HEK293 (cell line): ENCODE data around the gene SLC5A10.

Source experiments
- CTCF ChIA-PET: fragments of 350-600 bp; formaldehyde crosslinking; extraction: SDS; loops from one replicate; lab custom pipeline; 2021; ENCODE audit warnings: antibody characterized with exemption; lab: Yijun Ruan, JAX
- POLR2A ChIA-PET: fragments of 300-600 bp; formaldehyde crosslinking; extraction: SDS; loops from one replicate; lab custom pipeline; 2020; ENCODE audit warnings: antibody characterized with exemption, inconsistent platforms; lab: Yijun Ruan, JAX
- H3K27ac ChIP-seq: fragments of 200-500 bp; sonication (Bioruptor generic); 2 replicates; pipeline ENCODE4 v1.5.1; 2014; ENCODE audit warnings: low read depth, low read length, control low read depth, inconsistent platforms; ENCODE audit errors: extremely low read depth
- H3K36me3 ChIP-seq, 2 experiments: fragments of 200-500 bp in 1 of 2; sonication (Bioruptor generic) in 1 of 2; 1 replicate in 1 of 2; 2 replicates in 1 of 2; pipeline ENCODE4 v1.5.1; 2014 to 2017; ENCODE audit warnings: inconsistent platforms in 2 of 2, low read length in 2 of 2; ENCODE audit not compliant: control insufficient read depth in 2 of 2, insufficient read depth in 1 of 2
- H3K4me1 ChIP-seq: fragments of 200-500 bp; sonication (Bioruptor generic); 2 replicates; pipeline ENCODE4 v1.5.1; 2014; ENCODE audit warnings: mild to moderate bottlenecking, low read length, inconsistent platforms; ENCODE audit not compliant: control insufficient read depth, insufficient read depth
- H3K4me3 ChIP-seq: 2 replicates; pipeline ENCODE4 v1.5.1; 2011; ENCODE audit warnings: low read depth, mild to moderate bottlenecking, control low read depth, low read length, moderate library complexity
- H3K9me3 ChIP-seq: fragments of 200-500 bp; sonication (Bioruptor generic); 2 replicates; pipeline ENCODE4 v1.5.1; 2014; ENCODE audit warnings: low read depth, low read length, inconsistent platforms; ENCODE audit not compliant: control insufficient read depth, insufficient read depth
- EGR2 ChIP-seq: fragments of 450-650 bp; formaldehyde crosslinking; IDR thresholded peaks from 2 replicates; pipeline ENCODE4 v1.5.1; 2016; ENCODE audit warnings: low read depth, missing biosample characterization, missing genetic modification characterization
- ELK4 ChIP-seq: IDR thresholded peaks from 2 replicates; pipeline ENCODE4 v1.6.1; 2011; ENCODE audit warnings: mild to moderate bottlenecking, low read depth, low read length, borderline replicate concordance
- GFI1B ChIP-seq: fragments of 450-650 bp; formaldehyde crosslinking; IDR thresholded peaks from 2 replicates; pipeline ENCODE4 v1.5.1; 2016; ENCODE audit warnings: missing biosample characterization, missing genetic modification characterization
- REPIN1 ChIP-seq: fragments of 450-650 bp; formaldehyde crosslinking; IDR thresholded peaks from 2 replicates; pipeline ENCODE4 v1.5.1; 2017; ENCODE audit warnings: missing biosample characterization, missing genetic modification characterization, low read depth
- SCRT1 ChIP-seq: fragments of 450-650 bp; formaldehyde crosslinking; IDR thresholded peaks from 2 replicates; pipeline ENCODE4 v1.5.1; 2016; ENCODE audit warnings: missing biosample characterization, missing genetic modification characterization, borderline replicate concordance
- TRIM28 ChIP-seq: IDR thresholded peaks from 2 replicates; pipeline ENCODE4 v1.6.1; 2011; ENCODE audit warnings: low read length, control low read depth, borderline replicate concordance
- WT1 ChIP-seq: fragments of 450-650 bp; formaldehyde crosslinking; IDR thresholded peaks from 2 replicates; pipeline ENCODE4 v1.5.1; 2016; ENCODE audit warnings: missing biosample characterization, missing genetic modification characterization
- ZBTB10 ChIP-seq: fragments of 450-650 bp; formaldehyde crosslinking; IDR thresholded peaks from 2 replicates; pipeline ENCODE4 v1.5.1; 2016; ENCODE audit warnings: missing biosample characterization, missing genetic modification characterization
- ZFHX2 ChIP-seq: fragments of 450-650 bp; formaldehyde crosslinking; conservative IDR thresholded peaks from 2 replicates; pipeline ENCODE4 v1.5.1; 2016; ENCODE audit warnings: missing biosample characterization, missing genetic modification characterization
- ZIC2 ChIP-seq: fragments of 450-650 bp; formaldehyde crosslinking; IDR thresholded peaks from 2 replicates; pipeline ENCODE4 v1.5.1; 2016; ENCODE audit warnings: missing biosample characterization, missing genetic modification characterization
- ZNF138 ChIP-seq: fragments of 450-650 bp; formaldehyde crosslinking; IDR thresholded peaks from 2 replicates; pipeline ENCODE4 v1.5.1; 2016; ENCODE audit warnings: missing biosample characterization, missing genetic modification characterization, borderline replicate concordance
- ZNF169 ChIP-seq: fragments of 450-650 bp; formaldehyde crosslinking; IDR thresholded peaks from 2 replicates; pipeline ENCODE4 v1.5.1; 2016; ENCODE audit warnings: missing biosample characterization, missing genetic modification characterization
- ZNF202 ChIP-seq: fragments of 450-650 bp; formaldehyde crosslinking; IDR thresholded peaks from 2 replicates; pipeline ENCODE4 v1.5.1; 2016; ENCODE audit warnings: missing biosample characterization, missing genetic modification characterization, borderline replicate concordance
- ZNF26 ChIP-seq: fragments of 450-650 bp; formaldehyde crosslinking; IDR thresholded peaks from 2 replicates; pipeline ENCODE4 v1.5.1; 2016; ENCODE audit warnings: missing biosample characterization, missing genetic modification characterization
- ZNF280C ChIP-seq: fragments of 450-650 bp; formaldehyde crosslinking; IDR thresholded peaks from 2 replicates; pipeline ENCODE4 v1.5.1; 2016; ENCODE audit warnings: missing biosample characterization, missing genetic modification characterization
- ZNF354C ChIP-seq: fragments of 450-650 bp; formaldehyde crosslinking; IDR thresholded peaks from 2 replicates; pipeline ENCODE4 v1.5.1; 2016; ENCODE audit warnings: missing biosample characterization, missing genetic modification characterization, low read depth, borderline replicate concordance
- ZNF426 ChIP-seq: fragments of 450-650 bp; formaldehyde crosslinking; IDR thresholded peaks from 2 replicates; pipeline ENCODE4 v1.5.1; 2017; ENCODE audit warnings: missing biosample characterization, missing genetic modification characterization, mild to moderate bottlenecking, inconsistent platforms, moderate library complexity
- ZNF658 ChIP-seq: fragments of 450-650 bp; formaldehyde crosslinking; IDR thresholded peaks from 2 replicates; pipeline ENCODE4; 2016; ENCODE audit warnings: missing biosample characterization, missing genetic modification characterization
- ZNF664 ChIP-seq: fragments of 450-650 bp; formaldehyde crosslinking; IDR thresholded peaks from 2 replicates; pipeline ENCODE4 v1.5.1; 2016; ENCODE audit warnings: missing biosample characterization, missing genetic modification characterization
- ZNF701 ChIP-seq: fragments of 450-650 bp; formaldehyde crosslinking; IDR thresholded peaks from 2 replicates; pipeline ENCODE4 v1.5.1; 2016; ENCODE audit warnings: missing biosample characterization, missing genetic modification characterization
- ZSCAN5A ChIP-seq: fragments of 450-650 bp; formaldehyde crosslinking; IDR thresholded peaks from 2 replicates; pipeline ENCODE4 v1.5.1; 2016; ENCODE audit warnings: missing biosample characterization, missing genetic modification characterization

The SLC5A10 gene

GRCh38 chr17:18992454-18993130 lies 40.6 kb downstream of the SLC5A10 start:
- no peak overlapping the region for H3K27ac ChIP-seq
- TF ChIP-seq ELK4 (no peak), GFI1B (tag by site-specific recombination) (no peak), ZNF664 (tag by site-specific recombination) (no peak), ZNF138 (tag by site-specific recombination) (no peak), ZNF658 (no peak), ZFHX2 (peak; percentile 63), EGR2 (tag by site-specific recombination) (peak; percentile 79)
- ChIA-PET POLR2A (interaction anchor here (0.6 to 2.3 kb wide), 2 partner anchors 11 to 285 kb away, joined by 4 to 7 read pairs; no protein-coding TSS in a partner anchor), CTCF (interaction anchor here (0.6 to 0.7 kb wide), 2 partner anchors 9 to 309 kb away, joined by 3 read pairs; no protein-coding TSS in a partner anchor)
- H3K36me3 ChIP-seq, result peaks cover 3 to 49% of the 10 kb centered on the region in 2 experiments; a peak in 2 of 3 replicates
- no peaks in the 10 kb centered on the region for H3K4me1 ChIP-seq
- no peaks in the 10 kb centered on the region for H3K9me3 ChIP-seq
- no peak overlapping the region for H3K4me3 ChIP-seq

- no peak for TF ChIP-seq ZSCAN5A
- TF ChIP-seq ZIC2 (tag by site-specific recombination), result peak; percentile 34; the same call in 1 of the 2 replicates
- ChIA-PET CTCF (interaction anchor here (1.7 kb wide), 1 partner anchor 33 kb away, joined by 7 read pairs; no protein-coding TSS in a partner anchor), POLR2A (no interaction called here)
- Histone ChIP-seq H3K4me1 (no peaks in the 10 kb centered on the region), H3K36me3 (peaks cover 3 to 46% of the 10 kb centered on the region in 2 experiments; a peak in 2 of 3 replicates), H3K27ac (no peak overlapping the region), H3K4me3 (no peak overlapping the region), H3K9me3 (no peaks in the 10 kb centered on the region)
These were observed 42.1 kb downstream of the SLC5A10 start for GRCh38 chr17:18993905-18994526.

- POLR2A ChIA-PET, result no interaction called here
- peaks cover 3 to 48% of the 10 kb centered on the region in 2 experiments; a peak in 2 of 3 replicates for H3K36me3 ChIP-seq
- no peaks in the 10 kb centered on the region for H3K9me3 ChIP-seq
- no peak overlapping the region for H3K27ac ChIP-seq
- CTCF ChIA-PET, result interaction anchor here (0.7 to 1.7 kb wide), 2 partner anchors 33 to 36 kb away, joined by 6 to 7 read pairs; no protein-coding TSS in a partner anchor
- no peaks in the 10 kb centered on the region for H3K4me1 ChIP-seq
- no peak overlapping the region for H3K4me3 ChIP-seq
- TF ChIP-seq ZNF280C (tag by site-specific recombination), result no peak
- TF ChIP-seq TRIM28, result no peak
- no peak for TF ChIP-seq SCRT1 (tag by site-specific recombination)
- no peak for TF ChIP-seq WT1 (tag by site-specific recombination)
- TF ChIP-seq ZNF426, result no peak
- no peak for TF ChIP-seq ZNF202 (tag by site-specific recombination)
- no peak for TF ChIP-seq ZNF354C
- TF ChIP-seq REPIN1 (tag by site-specific recombination), result no peak
- TF ChIP-seq ZBTB10 (tag by site-specific recombination), result no peak
- TF ChIP-seq ZNF169 (tag by site-specific recombination), result no peak
- no peak for TF ChIP-seq ZNF701
- no peak for TF ChIP-seq ZNF26 (tag by site-specific recombination)
These were observed 42.7 kb downstream of the SLC5A10 start for GRCh38 chr17:18994631-18995030.
